ENCODE data around the gene DLGAP4.

The DLGAP4 gene

DNA sequence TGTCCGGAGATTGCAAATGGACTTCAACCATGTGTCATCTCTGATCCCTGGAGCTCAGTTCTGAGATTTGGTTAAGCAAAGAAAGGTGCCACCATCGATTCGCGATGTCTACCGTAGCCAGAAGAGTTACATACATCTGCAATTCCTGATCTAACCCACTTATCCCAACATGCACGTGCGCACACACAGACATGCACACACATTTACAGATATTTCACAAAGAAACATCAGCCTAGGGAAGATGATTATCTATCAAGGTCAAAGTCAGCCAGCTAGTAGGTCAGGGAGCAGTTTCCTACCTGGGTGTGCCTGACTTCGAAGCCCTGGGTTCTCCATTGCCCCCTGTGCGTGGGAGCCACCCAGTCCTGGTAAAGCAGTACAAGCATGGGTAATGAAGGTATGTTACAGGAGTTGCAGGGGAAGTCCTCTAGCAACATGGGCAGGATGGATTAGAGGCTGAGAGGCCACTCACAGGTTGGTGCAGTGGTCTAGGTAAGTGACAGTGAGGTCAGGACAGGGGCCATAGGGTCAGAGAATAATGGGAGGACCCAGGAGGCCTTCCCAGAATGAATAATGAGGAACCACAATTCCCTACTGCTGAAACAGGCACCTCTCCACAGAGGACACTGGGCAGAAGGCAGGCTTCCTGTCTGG, 150.0 kb downstream of the DLGAP4 start:
- DNase-seq (ENCODE audit: low read depth): no peak

DNA sequence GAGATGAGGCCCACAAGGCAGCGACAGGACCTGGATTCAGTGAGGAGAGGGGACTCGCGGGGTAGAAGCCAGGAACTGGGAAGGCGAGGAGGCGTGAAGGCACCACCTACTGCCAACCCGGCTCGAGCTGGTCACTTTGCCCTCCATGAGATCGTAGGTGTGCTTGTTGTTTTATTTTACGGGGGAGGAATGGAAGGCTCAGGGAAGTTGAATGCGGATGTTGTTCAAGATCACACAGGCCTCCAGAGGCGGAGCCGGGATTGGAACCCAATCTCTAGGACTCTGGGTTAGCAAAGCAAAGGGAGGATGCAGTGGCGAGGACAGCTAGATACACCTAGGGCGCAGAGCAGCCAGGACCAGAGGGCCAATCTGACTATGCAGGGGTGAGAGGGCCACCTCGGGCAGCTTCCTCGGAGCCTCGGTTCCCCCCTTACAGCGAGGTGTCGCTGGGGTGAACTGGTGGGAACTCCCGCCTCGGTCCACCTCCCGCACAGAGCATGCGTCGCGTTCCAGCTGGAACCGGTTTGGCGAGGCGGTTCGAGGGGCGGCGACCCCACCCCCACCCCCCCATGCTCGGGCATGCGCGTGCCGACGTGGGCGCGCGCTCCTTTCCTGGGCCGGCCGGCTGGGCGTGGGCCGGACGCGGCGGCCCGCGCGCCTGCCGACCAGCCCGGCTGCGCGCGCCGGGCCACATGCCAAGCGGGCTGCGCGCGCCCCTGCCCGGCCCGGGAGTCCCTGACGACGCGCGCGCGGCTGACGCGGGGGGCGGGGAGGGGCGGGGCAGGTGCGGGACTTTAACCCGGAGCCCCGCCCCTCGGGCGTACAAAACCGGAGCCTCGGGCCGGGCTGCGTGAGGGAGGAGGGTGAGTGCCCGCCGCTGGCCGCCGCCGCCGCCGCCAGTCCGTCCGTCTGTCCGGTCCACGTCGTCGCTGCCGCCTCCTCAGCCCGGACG, 154.8 kb downstream of the DLGAP4 start:
- DNase-seq (ENCODE audit: low read depth): peak; percentile 91

GRCh38 chr20:36461600-36462439, 155.7 kb downstream of the DLGAP4 start:
- DNase-seq (ENCODE audit: low read depth): peak; percentile 77

DNA sequence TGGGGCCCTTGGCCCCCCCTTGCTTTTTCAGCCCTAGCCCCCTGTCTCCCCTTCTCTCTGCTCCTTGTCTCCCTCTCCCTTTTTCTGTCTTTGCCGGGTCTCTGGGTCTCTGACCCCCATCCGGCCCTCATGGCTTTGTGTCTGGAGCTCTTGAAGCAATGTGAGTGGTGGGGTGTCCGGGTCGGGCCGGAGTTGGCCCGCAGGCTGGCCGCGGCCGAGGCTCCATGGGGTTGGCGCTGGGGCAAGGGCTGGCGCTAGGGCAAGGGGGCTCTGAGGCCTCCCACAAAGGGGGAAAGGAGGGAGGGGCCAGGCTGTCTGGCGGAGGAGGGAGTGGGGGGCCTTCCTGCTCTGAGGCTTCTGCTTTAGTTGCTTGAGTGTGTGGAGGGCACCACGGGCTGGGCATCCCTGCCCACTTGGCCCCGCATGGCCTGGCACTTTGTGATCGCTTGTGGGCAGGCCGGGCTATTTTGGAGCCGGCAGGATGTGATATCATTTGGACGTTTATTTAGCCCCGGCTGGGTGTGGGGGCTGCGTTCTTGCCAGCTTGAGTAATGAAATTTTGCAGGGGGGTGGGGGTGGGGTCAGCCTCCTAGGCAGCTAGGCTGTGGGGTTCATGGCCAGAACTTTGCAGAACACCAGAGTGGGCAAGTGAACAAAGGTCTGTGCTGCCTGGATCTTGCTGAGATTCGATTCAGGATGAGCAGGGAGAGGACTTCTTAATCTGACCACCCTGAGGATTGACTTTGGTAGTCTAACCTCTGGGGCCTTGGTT, 156.5 kb downstream of the DLGAP4 start:
- DNase-seq (ENCODE audit: low read depth): peak; percentile 87

DNA sequence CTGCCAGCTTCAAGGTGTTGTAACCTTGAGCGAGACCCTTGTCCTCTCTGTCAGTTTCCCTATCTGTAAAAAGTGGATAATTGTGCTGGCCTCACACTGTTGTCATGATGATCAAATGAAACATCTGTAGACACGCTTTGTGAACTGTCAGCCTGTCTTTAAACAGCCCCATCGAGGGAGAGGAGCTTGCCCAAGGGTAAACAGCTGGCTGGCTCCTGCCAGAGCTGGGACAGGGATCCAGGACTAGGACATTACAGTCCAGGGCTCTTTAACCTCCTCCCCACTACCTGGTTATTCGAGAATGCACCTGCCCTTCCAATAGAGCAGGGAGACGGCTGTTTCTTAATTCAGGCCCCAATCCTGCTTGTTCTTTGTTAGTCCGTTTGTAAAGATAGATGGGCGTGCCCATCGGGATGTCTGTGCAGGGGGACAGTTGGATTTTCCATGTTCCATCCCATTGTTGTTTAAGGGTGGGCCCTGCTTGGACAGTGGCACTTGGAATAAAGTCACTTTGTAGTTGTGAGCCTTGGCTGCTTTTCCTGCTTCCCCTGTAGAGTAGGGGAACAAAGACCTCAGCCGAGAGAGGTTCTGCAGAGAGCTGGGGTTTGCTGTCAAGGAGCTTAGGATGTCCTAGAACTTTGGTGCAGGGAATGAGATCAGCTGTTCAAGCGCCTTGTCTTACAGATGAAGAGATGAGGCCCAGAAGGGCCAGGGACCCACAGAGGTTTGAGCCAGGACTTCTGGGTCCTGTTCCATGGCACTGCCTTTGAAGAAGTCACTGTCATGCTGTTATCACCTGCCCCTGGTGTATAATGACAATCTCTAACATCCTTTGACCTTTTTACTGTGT, 157.3 kb downstream of the DLGAP4 start:
- DNase-seq (ENCODE audit: low read depth): no peak

DNA sequence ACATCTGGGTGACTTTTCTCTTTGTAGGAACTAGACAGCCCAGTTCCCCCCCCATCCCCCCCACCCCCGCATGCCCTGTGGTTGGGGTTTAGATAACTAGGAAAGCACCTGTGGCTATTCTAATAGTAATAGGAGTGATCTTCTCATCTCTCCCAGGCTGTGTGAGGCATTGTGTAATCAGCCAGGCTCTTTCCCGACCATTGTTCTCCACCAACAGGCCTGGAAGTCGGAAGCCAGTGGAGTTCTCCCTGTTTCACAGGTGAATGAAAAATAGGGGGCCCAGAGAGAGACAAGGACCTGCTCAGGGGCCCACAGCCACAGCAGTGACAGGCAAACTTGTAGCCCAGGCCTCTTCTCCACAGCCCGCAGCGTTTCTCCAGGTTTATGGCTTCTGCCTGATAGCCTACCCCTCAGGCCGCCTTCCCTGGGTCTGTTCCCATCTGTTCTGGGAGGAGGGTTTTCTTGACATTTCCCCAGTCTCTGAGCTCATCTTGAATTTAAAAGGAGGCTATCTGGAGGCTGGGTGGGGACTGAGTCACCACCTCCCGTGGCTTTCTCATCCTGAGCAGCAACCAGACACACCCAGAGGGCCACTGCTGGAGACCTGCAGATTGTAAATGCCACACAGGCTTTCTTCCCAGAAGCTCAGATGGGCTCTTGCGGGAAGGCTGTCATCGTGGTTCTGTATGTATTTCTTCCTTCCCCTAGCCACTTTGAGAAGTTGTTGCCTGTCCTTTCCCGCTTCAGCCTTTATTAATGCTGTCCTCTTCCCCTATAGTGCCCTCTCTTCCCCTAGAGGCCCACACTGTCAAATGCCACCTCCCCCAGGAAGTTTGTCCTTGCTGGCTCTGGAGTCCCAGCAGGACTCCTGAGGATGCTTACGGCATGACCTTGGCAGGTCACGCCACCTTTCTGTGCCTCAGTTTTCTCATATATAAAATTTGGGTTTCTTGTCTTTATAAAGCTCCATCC, 159.3 kb downstream of the DLGAP4 start:
- peak; percentile 98 for DNase-seq (ENCODE audit: low read depth)

DNA sequence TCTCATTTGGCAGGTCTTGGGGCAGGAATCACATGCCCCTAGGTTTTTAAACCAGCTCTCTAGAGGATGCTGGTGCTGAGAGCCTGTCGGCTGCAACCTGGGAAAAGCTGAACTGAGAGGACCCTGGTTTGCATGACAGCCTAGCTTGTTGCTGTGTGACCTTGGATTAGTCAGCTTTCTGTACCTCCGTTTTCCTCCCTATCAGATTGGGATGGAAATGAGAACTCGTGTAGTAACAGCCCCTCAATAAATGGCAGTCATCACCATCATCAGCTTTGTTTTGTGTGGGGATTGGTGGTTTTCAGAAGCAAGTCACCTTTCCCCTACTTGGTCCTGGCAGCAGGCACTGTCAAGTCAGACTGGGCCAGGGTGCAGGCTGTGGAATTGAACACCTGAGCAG, 159.9 kb downstream of the DLGAP4 start:
- DNase-seq (ENCODE audit: low read depth): no peak

- DNase-seq (ENCODE audit: low read depth): peak; percentile 52
These were observed 161.2 kb downstream of the DLGAP4 start for GRCh38 chr20:36467076-36467999.

DNA sequence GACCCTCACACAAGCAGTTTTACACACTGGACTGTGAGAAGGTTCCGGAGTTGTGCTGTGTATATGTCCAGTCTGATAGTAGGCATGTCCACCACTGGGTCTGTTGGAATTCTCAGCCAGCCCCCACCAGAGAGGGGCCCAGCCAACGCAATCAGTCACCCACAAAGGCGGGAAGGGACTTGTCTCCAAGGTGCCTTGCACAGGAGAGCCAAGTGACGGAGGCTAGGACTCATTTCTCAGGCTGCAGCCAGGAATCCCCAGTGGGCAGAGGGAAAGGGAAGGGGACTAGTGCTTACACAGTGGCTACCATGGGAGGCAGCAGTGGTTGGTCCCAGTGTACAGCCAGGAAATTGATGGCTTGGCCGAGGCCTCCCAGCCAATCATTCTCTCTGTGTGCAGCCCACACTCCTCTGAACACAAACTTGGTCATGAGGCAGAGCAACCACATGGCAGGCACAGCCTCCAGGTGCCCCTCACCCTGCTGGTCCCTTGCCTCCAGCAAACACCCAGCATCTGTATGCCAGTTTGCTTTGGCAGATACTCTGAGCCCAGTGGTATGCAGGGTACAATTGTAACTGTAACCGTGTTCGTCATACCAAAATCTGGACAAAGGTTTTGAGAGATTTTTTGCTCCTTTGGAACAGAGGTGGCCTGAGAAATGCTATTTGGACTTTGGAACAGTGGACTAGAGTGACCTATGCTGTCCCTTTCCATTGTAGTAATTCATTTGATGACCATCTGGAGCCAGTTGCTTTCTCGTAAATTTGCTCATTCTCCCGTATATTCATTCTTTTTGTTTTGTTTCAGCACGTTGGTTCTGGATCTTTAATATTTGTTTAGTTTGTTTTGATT, 162.2 kb downstream of the DLGAP4 start:
- peak; percentile 45 for DNase-seq (ENCODE audit: low read depth)

DNA sequence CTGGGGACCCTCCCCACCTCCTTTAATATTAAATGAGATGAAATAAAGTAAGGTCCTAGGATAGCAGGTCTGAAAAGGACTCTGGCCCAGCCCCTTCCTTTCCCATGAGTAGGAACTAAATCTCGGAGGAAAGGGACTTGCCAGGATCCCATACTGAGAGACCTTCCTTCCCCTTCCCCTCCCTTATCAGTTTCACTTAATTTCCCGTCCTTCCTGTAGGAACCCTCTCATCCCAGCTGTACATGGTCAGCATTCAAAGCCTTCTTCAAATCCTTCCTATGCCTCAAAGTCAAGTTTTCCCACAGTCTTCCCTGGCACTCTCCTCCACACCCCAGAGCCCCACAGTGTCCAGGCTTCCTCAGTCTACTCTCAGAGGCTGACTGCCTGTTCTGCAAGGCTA, 163.8 kb downstream of the DLGAP4 start:
- DNase-seq (ENCODE audit: low read depth): no peak

DNA sequence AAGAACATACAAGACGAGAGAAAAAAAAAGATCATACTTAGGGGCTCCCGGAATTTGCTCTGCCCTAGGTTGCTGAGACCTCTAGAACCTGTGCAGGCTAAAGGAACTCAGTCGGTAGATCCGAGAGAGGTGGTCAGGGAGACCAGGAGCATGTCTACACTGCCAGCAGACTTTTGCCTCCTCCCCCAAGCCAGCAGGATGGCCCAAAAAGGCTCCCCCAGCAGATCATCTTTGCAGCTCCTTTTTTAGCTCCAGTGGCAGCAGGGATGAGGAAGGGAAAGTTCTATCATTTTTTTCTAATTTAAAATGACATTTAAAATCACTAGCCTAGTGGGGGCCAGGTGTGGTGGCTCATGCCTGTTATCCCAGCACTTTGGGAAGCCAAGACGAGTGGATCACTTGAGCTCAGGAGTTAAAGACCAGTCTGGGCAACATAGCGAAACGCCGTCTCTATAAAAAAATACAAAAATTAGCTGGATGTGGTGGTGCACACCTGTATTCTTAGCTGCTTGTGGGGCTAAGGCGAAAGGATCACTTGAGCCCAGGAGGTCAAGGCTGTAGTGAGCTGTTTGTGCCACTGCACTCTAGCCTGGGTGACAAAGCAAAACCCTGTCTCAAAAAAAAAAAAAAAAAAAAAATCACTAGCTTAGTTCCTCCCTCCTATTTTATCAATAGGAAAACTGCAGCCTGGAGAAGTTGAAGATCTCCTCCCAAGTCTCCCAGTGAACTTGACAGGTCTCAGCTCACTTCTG, 165.9 kb downstream of the DLGAP4 start:
- no peak for DNase-seq (ENCODE audit: low read depth)

- peak; percentile 47 for DNase-seq (ENCODE audit: low read depth)
These were observed 166.5 kb downstream of the DLGAP4 start for GRCh38 chr20:36472637-36473090.

GRCh38 chr20:36473164-36473563, 167.0 kb downstream of the DLGAP4 start:
- DNase-seq (ENCODE audit: low read depth): peak; percentile 56

DNA sequence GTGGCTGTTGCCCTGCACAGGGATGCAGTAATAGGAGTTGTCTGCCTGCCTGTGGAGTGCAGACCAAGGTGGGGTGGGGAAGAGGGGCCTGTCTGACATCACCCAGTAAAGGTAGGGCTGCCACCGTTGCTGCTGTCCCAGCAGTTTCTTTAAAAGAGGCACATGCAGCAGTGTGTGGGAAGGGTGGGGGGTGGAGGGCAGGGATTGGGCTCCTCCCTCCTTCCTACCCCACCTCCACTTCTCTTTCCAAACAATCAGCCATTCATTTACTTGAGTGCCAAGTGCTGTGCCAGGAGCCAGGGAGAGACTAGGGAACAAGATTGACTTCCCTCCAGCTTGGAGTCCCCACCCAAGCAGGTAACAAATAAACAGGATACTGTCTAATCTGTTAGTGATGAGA, 168.4 kb downstream of the DLGAP4 start:
- DNase-seq (ENCODE audit: low read depth): no peak

DNA sequence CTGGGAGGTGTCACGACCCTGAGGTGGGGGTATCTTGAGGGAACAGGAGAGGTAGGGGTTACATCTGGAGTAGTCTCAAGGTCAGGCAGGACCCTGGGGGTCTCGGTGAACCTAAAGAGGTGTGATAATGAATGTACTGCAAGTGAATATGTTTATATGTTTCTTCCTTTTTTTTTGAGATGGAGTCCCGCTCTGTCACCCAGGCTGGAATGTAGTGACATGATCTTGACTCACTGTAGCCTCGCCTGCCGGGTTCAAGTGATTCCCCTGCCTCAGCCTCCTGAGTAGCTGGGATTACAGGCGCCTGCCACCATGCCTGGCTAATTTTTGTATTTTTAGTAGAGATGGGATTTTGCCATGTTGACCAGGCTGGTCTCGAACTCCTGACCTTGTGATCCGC, 168.9 kb downstream of the DLGAP4 start:
- DNase-seq (ENCODE audit: low read depth): peak; percentile 71

DNA sequence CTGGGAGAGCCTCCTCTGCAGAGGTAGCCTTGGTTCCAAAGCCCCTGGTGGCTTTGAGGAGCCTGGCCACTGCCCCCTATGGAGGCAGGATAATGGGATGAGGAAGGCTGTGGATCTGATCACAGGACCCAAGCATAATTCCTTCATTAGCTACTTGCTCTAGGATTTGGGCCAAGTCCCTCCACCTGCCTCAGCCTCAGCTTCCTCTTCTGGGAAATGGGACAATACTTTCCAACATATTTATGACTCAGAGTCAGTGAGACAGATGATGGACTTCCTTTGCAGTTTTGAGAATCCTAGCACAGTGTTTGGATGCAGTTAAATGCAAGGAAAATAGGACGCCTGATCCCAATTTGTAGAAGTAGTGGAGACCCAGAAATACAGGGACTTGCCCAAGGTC, 171.3 kb downstream of the DLGAP4 start:
- no peak for DNase-seq (ENCODE audit: low read depth)

Data from EH (cell line).